IMR-90 (cell line): ENCODE results near the gene C7orf33.

ENCODE experiments used
- BHLHE40 ChIP-seq: fragments of 150-350 bp; IDR thresholded peaks from 2 replicates; pipeline ENCODE4 v1.6.1; 2016; ENCODE audit warnings: mild to moderate bottlenecking, low read depth, low read length
- CEBPB ChIP-seq: IDR thresholded peaks from 2 replicates; pipeline ENCODE4 v1.6.1; 2012; ENCODE audit warnings: low read depth, low read length, improper control_type of control experiment
- CTCF ChIP-seq: conservative IDR thresholded peaks from 2 replicates; pipeline ENCODE4 v1.5.1; 2012; ENCODE audit warnings: mild to moderate bottlenecking, low read depth, low read length, improper control_type of control experiment
- FOS ChIP-seq: fragments of 150-350 bp; IDR thresholded peaks from 2 replicates; pipeline ENCODE4 v1.6.1; 2016; ENCODE audit warnings: low read depth, low read length
- MXI1 ChIP-seq: IDR thresholded peaks from 2 replicates; pipeline ENCODE4 v1.6.1; 2012; ENCODE audit warnings: low read depth, mild to moderate bottlenecking, low read length, moderate library complexity, borderline replicate concordance
- NFE2L2 ChIP-seq: fragments of 150-350 bp; IDR thresholded peaks from 2 replicates; pipeline ENCODE4 v1.6.1; 2016; ENCODE audit warnings: low read depth, mild to moderate bottlenecking, low read length
- POLR2A ChIP-seq: IDR thresholded peaks from 2 replicates; pipeline ENCODE4 v1.6.1; 2012; ENCODE audit warnings: mild to moderate bottlenecking, low read depth, low read length
- RAD21 ChIP-seq: IDR thresholded peaks from 2 replicates; pipeline ENCODE4 v1.6.1; 2012; ENCODE audit warnings: low read length, improper control_type of control experiment
- RCOR1 ChIP-seq: IDR thresholded peaks from 2 replicates; pipeline ENCODE4 v1.6.1; 2012; ENCODE audit warnings: mild to moderate bottlenecking, low read length, improper control_type of control experiment; ENCODE audit not compliant: insufficient replicate concordance
- RFX5 ChIP-seq: IDR thresholded peaks from 2 replicates; pipeline ENCODE4 v1.8.0; 2012; ENCODE audit warnings: low read depth, mild to moderate bottlenecking, low read length, moderate library complexity
- TF ChIP-seq, protein P1 (sequence below): fragments of 150-350 bp; IDR thresholded peaks from 2 replicates; pipeline ENCODE4 v1.6.1; 2017; ENCODE audit warnings: mild to moderate bottlenecking, antibody characterized with exemption, low read length, low read depth
- TF ChIP-seq, protein P2 (sequence below): fragments of 150-350 bp; IDR thresholded peaks from 2 replicates; pipeline ENCODE4 v1.6.1; 2016; ENCODE audit warnings: low read depth, mild to moderate bottlenecking, low read length, moderate library complexity, borderline replicate concordance

DNA sequence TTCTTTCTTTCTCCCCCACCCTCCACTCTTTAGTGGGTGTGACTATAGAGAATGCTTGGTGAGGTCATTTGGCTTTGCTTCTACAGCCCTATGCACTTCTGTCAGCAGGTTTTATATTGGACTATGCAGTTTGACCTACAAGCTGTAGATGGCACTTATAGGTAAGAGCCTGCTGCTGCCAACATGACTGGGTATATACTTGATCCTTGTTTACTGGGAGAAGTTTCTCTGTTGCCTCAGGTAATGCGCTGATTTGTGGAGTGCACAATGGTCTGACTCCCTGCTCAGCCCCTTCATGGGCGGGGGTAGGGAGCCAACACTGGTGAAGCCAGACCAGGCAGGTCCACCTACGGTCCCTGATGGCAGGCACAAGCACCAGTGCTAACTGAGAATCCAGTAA is 33.7 kb upstream of the C7orf33 start:
- TF ChIP-seq CTCF (no peak), RAD21 (no peak), FOS (no peak), POLR2A (no peak), RFX5 (no peak), NFE2L2 (no peak), RCOR1 (no peak), CEBPB (no peak), MXI1 (no peak), BHLHE40 (no peak)
- TF ChIP-seq, protein P1, sequence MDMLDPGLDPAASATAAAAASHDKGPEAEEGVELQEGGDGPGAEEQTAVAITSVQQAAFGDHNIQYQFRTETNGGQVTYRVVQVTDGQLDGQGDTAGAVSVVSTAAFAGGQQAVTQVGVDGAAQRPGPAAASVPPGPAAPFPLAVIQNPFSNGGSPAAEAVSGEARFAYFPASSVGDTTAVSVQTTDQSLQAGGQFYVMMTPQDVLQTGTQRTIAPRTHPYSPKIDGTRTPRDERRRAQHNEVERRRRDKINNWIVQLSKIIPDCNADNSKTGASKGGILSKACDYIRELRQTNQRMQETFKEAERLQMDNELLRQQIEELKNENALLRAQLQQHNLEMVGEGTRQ, result no peak
- TF ChIP-seq, protein P2, sequence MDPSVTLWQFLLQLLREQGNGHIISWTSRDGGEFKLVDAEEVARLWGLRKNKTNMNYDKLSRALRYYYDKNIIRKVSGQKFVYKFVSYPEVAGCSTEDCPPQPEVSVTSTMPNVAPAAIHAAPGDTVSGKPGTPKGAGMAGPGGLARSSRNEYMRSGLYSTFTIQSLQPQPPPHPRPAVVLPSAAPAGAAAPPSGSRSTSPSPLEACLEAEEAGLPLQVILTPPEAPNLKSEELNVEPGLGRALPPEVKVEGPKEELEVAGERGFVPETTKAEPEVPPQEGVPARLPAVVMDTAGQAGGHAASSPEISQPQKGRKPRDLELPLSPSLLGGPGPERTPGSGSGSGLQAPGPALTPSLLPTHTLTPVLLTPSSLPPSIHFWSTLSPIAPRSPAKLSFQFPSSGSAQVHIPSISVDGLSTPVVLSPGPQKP, result no peak
